ENCODE data around the gene LRRC47. TPM values are rescaled to one million over a fixed set of nuclear protein-coding genes. Genes with fewer than 3 reads are reported as not detected.

LRRC47 gene
- total RNA-seq, 1 experiment from 2014 or later: 65.1 TPM

- Histone ChIP-seq H3K4me2 (ENCODE audit: insufficient read depth, insufficient read length, low read length) (no peak overlapping the region), H4K5ac (ENCODE audit: insufficient read length, low read depth, low read length) (no peak overlapping the region), H4K91ac (ENCODE audit: insufficient read length, low read depth, low read length) (no peak overlapping the region), H3K4ac (ENCODE audit: low read depth, low read length) (no peak overlapping the region), H3K56ac (ENCODE audit: insufficient read length, low read depth, low read length) (no peak overlapping the region), H4K8ac (replicated peaks; ENCODE audit: insufficient read length, low read depth, low read length) (no peak overlapping the region), H4K20me1 (ENCODE audit: control insufficient read depth, insufficient read depth, insufficient read length) (no peaks in the 10 kb centered on the region), H3K18ac (ENCODE audit: insufficient read length, low read depth, low read length) (no peak overlapping the region), H3K27ac (ENCODE audit: insufficient read length, low read depth, low read length) (no peak overlapping the region), H3K4me1 (ENCODE audit: insufficient read depth, low read length) (no peaks in the 10 kb centered on the region), H2BK15ac (ENCODE audit: low read depth, low read length) (no peak overlapping the region), H3K23me2 (ENCODE audit: insufficient read length, low read depth, low read length, poor library complexity, severe bottlenecking) (no peaks in the 10 kb centered on the region), H3K79me1 (ENCODE audit: insufficient read depth, low read depth, low read length, poor library complexity, severe bottlenecking) (no peaks in the 10 kb centered on the region), H3K79me2 (ENCODE audit: insufficient read depth, low read length) (no peaks in the 10 kb centered on the region), H2AFZ (ENCODE audit: low read length) (no peak overlapping the region), H3K14ac (ENCODE audit: insufficient read depth, low read length) (no peak overlapping the region), H3K9ac (ENCODE audit: extremely low read depth, insufficient read length, low read length) (no peak overlapping the region), H2BK12ac (ENCODE audit: insufficient read length, low read depth, low read length) (no peak overlapping the region), H2BK120ac (ENCODE audit: low read depth, low read length, poor library complexity, severe bottlenecking) (no peak overlapping the region), H2BK20ac (ENCODE audit: low read depth, low read length, poor library complexity, severe bottlenecking) (no peak overlapping the region), H2AK5ac (ENCODE audit: insufficient read length, low read length) (no peak overlapping the region), H3K27me3 (ENCODE audit: insufficient read depth, low read length) (no peaks in the 10 kb centered on the region), H3T11ph (ENCODE audit: low read length) (no peak overlapping the region), H3K23ac (ENCODE audit: insufficient read length, low read depth, low read length) (no peak overlapping the region), H2BK5ac (ENCODE audit: insufficient read length, low read length) (no peak overlapping the region), H3K9me3 (ENCODE audit: control insufficient read depth, low read depth, low read length) (no peaks in the 10 kb centered on the region)
- no peak overlapping the region for H3K4me3 Mint-ChIP-seq
- TF ChIP-seq CTCF (conservative IDR thresholded peaks at IDR 0.05): no peak
- H3K27me3 Mint-ChIP-seq (ENCODE audit: low read depth): peaks cover 61% of the 10 kb centered on the region
- peaks cover 25 to 37% of the 10 kb centered on the region in 2 experiments for H3K9me3 Mint-ChIP-seq
- H3K4me1 Mint-ChIP-seq: peaks cover 3 to 6% of the 10 kb centered on the region in 2 experiments
- H3K36me3 Mint-ChIP-seq (ENCODE audit: insufficient read depth in 1 of 3, low read depth in 3 of 3): peaks cover 2 to 19% (median 11%) of the 10 kb centered on the region in 3 experiments; a peak in 6 of 7 replicates
- no CpG with 5 or more reads among the region's 31 CpGs for WGBS (ENCODE audit: extremely low coverage, insufficient read length, low lambda C conversion rate)
- DNase-seq: no peak
- H3K27ac Mint-ChIP-seq: no peak overlapping the region
These were observed 32.8 kb downstream of the LRRC47 start for GRCh38 chr1:3763351-3764125.
